ENCODE results near the gene RHPN2. TPM values are rescaled to one million over a fixed set of nuclear protein-coding genes. Genes with fewer than 3 reads are reported as not detected.

The RHPN2 gene
- total and polyA plus RNA-seq, 2 of the 13 experiments (the other 11 are each of a cell fraction or from before 2014, with no cell fraction given) = 20.3 to 48.0 TPM

DNA sequence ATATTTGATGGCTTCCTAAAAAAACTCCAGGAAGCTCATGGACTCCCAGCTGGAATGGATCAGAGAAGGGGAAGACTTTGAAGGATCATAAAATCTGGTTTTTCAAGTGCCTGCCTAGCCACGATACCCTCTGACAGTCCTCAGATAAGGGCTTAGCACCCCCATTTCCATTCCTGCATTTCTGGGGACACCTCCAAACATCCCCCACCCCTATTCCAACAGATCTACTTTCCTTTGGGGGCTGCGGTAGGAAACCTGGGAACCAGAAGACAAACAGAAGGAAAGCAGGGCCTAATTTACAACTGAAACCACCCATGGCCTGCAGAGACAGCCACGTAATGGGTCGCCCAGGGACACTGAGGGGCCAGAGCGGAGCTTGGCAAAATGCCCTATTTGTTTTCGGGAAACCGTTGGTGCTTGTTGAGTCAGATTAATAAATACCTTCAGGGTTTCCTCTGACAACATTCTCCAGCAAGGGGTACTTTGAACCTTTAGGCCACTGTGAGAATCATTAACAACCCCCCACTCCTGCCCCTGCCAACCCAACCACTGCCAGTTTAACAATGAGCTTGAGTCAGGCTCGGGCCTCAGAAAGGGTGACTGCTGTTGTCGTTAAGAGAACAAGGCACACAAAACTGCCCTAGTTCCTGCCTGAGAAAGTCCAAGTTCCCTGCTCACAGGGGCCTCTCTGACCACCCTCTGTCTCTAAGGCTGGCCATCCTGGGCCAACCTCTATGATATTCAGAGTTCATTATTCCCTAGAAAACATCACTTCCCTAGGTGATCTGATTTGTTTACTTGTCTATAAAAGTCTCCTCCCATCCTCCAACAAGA, 23.5 kb downstream of the RHPN2 start (continued):
- TF ChIP-seq, protein P1, sequence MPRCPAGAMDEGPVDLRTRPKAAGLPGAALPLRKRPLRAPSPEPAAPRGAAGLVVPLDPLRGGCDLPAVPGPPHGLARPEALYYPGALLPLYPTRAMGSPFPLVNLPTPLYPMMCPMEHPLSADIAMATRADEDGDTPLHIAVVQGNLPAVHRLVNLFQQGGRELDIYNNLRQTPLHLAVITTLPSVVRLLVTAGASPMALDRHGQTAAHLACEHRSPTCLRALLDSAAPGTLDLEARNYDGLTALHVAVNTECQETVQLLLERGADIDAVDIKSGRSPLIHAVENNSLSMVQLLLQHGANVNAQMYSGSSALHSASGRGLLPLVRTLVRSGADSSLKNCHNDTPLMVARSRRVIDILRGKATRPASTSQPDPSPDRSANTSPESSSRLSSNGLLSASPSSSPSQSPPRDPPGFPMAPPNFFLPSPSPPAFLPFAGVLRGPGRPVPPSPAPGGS (CRISPR knock-in tag; IDR thresholded peaks at IDR 0.05) = 0 out of 2 replicates have a peak, but pooled peaks have one; percentile 25
- TF ChIP-seq SOX13 (IDR thresholded peaks at IDR 0.05) = peak; percentile 92
- TF ChIP-seq SOX13 (CRISPR knock-in tag; conservative IDR thresholded peaks at IDR 0.05 in 1 of 2, IDR thresholded peaks at IDR 0.05 in 1 of 2) = peak in 1 of 2 experiments; percentile 96; a peak in 2 of 4 replicates
- TF ChIP-seq, protein P2, sequence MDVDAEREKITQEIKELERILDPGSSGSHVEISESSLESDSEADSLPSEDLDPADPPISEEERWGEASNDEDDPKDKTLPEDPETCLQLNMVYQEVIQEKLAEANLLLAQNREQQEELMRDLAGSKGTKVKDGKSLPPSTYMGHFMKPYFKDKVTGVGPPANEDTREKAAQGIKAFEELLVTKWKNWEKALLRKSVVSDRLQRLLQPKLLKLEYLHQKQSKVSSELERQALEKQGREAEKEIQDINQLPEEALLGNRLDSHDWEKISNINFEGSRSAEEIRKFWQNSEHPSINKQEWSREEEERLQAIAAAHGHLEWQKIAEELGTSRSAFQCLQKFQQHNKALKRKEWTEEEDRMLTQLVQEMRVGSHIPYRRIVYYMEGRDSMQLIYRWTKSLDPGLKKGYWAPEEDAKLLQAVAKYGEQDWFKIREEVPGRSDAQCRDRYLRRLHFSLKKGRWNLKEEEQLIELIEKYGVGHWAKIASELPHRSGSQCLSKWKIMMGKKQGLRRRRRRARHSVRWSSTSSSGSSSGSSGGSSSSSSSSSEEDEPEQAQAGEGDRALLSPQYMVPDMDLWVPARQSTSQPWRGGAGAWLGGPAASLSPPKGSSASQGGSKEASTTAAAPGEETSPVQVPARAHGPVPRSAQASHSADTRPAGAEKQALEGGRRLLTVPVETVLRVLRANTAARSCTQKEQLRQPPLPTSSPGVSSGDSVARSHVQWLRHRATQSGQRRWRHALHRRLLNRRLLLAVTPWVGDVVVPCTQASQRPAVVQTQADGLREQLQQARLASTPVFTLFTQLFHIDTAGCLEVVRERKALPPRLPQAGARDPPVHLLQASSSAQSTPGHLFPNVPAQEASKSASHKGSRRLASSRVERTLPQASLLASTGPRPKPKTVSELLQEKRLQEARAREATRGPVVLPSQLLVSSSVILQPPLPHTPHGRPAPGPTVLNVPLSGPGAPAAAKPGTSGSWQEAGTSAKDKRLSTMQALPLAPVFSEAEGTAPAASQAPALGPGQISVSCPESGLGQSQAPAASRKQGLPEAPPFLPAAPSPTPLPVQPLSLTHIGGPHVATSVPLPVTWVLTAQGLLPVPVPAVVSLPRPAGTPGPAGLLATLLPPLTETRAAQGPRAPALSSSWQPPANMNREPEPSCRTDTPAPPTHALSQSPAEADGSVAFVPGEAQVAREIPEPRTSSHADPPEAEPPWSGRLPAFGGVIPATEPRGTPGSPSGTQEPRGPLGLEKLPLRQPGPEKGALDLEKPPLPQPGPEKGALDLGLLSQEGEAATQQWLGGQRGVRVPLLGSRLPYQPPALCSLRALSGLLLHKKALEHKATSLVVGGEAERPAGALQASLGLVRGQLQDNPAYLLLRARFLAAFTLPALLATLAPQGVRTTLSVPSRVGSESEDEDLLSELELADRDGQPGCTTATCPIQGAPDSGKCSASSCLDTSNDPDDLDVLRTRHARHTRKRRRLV (CRISPR knock-in tag; IDR thresholded peaks at IDR 0.05) = 0 out of 2 replicates have a peak, but pooled peaks have one; percentile 44
- TF ChIP-seq MEIS2 (CRISPR knock-in tag; IDR thresholded peaks at IDR 0.05) = peak; percentile 76
- TF ChIP-seq DMAP1 (CRISPR knock-in tag; IDR thresholded peaks at IDR 0.05) = peak; percentile 63
- TF ChIP-seq, protein P3, sequence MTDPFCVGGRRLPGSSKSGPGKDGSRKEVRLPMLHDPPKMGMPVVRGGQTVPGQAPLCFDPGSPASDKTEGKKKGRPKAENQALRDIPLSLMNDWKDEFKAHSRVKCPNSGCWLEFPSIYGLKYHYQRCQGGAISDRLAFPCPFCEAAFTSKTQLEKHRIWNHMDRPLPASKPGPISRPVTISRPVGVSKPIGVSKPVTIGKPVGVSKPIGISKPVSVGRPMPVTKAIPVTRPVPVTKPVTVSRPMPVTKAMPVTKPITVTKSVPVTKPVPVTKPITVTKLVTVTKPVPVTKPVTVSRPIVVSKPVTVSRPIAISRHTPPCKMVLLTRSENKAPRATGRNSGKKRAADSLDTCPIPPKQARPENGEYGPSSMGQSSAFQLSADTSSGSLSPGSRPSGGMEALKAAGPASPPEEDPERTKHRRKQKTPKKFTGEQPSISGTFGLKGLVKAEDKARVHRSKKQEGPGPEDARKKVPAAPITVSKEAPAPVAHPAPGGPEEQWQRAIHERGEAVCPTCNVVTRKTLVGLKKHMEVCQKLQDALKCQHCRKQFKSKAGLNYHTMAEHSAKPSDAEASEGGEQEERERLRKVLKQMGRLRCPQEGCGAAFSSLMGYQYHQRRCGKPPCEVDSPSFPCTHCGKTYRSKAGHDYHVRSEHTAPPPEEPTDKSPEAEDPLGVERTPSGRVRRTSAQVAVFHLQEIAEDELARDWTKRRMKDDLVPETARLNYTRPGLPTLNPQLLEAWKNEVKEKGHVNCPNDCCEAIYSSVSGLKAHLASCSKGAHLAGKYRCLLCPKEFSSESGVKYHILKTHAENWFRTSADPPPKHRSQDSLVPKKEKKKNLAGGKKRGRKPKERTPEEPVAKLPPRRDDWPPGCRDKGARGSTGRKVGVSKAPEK (CRISPR knock-in tag; IDR thresholded peaks at IDR 0.05; ENCODE audit: borderline replicate concordance) = peak; percentile 68; the same call in 1 of the 2 replicates
- TF ChIP-seq MAZ (IDR thresholded peaks at IDR 0.05; ENCODE audit: borderline replicate concordance, low read depth, low read length) = peak; percentile 70; the same call in 1 of the 2 replicates
- 0 out of 2 replicates have a peak, but pooled peaks have one; percentile 34 for TF ChIP-seq MAZ (CRISPR knock-in tag; IDR thresholded peaks at IDR 0.05; ENCODE audit: low read depth)
- peak; percentile 68; the same call in 1 of the 2 replicates for TF ChIP-seq ZNF121 (CRISPR knock-in tag; IDR thresholded peaks at IDR 0.05)
- no peak for TF ChIP-seq KDM1A (CRISPR knock-in tag; IDR thresholded peaks at IDR 0.05)
- no peak for TF ChIP-seq ZNF567 (CRISPR knock-in tag; IDR thresholded peaks at IDR 0.05; ENCODE audit: borderline replicate concordance)
- no peak for TF ChIP-seq KAT2B (IDR thresholded peaks at IDR 0.05; ENCODE audit: borderline replicate concordance, low read depth, low read length)

All from HepG2 (cell line).